ENCODE data around the gene FAM24B.

FAM24B gene

GRCh38 chr10:122822973-122823690, 56.2 kb downstream of the FAM24B start:
- DNase-seq = no peak

GRCh38 chr10:122821808-122822207, 57.6 kb downstream of the FAM24B start:
- DNase-seq = no peak

GRCh38 chr10:122815458-122815857, 63.9 kb downstream of the FAM24B start:
- DNase-seq = no peak

- no peak for DNase-seq
Observed at GRCh38 chr10:122814493-122814892, 64.9 kb downstream of the FAM24B start.

- DNase-seq = no peak
Observed at GRCh38 chr10:122812751-122813150, 66.6 kb downstream of the FAM24B start.

GRCh38 chr10:122802282-122802681, 77.1 kb downstream of the FAM24B start:
- DNase-seq = no peak
